NCI-H82 (cell line): ENCODE measurements around the gene CALD1.
A peak's percentile ranks its signal among the peaks of the same experiment; 100 is the strongest.

ENCODE experiments used
- DNase-seq: peaks from one replicate; lab custom pipeline; 2025; lab: John Stamatoyannopoulos, UW

Gene CALD1

DNA sequence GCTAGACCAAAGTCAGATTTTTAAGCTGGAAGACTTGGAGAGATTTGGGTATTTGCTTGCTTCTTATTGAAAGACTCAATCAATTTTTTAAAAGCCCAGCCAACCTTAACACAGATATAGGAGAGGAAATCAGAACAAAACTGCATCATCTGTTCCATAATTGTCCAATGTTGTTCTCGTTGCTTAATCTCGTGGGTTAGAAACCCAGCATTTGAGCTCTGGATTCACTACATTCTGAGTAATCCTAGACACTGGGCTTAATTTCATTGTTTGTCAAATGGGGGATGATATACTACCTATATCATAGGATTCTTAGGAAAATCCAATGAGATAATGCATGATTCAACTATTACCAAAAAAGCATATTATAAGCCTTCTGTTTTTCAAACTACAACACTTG, 48.9 kb downstream of the CALD1 start:
- DNase-seq = no peak

DNA sequence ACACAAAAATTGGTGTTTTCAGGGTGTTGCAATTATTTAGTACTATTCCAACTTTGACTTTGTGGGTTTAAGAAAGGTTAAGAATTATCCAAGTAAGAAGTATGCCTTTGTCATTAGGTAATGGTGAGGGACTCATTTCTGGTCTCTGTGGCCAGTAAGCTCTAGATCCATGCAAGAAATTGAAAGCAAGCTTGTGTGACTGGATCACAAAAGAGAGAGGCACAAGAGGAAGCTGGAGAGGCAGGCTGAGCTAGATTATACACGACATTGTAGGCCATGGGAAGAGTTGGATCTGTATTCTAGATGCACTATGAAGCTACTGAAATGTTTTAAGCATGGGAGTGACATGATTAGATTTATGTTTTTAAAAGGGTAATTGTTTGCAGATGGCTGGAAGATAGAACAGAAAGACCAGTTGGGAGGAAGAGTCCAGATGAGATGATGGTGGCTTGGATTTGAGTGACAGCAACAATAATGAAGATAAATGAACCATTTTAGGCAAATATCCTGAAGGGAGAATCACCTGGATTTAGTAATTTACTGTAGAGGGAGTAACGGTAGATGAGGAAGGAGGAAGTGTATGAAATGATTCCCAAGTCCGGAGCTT, 50.0 kb downstream of the CALD1 start:
- DNase-seq = no peak

- DNase-seq = no peak
These were observed 52.4 kb downstream of the CALD1 start for GRCh38 chr7:134831862-134832261.

DNA sequence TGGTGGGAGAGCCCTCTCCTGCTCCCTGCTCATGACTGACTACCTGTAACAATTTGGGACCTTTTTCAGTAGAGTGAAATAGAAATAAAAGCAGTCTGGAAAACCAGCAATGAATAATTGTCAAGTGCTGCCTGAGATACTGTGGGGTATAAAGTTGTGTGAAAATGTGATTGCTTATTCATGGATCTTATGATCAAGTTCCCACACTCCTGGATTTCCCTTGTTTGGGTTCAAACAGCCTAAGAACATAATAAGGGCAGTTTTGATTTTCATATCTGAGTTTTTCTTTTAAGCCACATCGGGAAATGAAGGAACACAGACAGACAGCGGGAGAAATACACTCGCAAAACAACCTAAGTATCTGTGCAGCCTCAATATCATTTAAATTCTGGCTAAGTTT, 52.9 kb downstream of the CALD1 start:
- DNase-seq = no peak

DNA sequence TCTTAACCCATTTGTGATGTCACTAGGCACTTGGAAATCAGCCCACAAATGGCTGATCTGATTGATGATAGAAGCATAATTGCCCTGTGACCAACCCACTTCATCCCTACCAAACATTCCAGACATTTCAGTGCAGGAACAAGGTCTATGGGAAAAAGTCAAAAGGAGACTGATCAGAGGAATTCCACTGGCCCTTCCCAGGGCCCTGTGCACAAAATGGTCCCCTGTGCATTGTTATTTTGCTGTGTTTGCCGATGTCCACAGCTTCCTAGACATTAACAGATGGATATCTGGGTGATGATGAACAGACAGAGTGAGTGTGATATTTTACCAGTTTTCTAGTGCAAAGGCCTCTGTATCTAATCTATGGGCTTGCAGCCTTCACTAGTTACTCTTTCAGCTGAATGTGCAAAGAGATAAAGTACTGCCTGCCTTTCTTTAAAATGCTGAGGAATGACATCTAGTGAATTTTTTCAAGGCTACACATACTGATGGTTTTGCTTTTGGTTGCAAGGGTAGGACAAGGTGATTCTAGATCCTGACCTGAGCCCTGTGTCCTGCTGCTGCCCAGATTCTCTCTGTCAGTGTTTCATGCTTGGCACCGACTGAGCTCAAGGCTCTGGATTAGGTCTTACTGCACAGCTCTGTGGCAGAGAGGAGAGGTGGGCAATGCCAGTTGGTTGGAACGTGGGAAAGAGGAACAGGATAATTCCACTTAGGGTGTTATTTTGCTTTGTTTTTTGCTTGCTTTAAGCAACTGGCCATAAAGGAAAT, 55.4 kb downstream of the CALD1 start:
- no peak for DNase-seq

DNA sequence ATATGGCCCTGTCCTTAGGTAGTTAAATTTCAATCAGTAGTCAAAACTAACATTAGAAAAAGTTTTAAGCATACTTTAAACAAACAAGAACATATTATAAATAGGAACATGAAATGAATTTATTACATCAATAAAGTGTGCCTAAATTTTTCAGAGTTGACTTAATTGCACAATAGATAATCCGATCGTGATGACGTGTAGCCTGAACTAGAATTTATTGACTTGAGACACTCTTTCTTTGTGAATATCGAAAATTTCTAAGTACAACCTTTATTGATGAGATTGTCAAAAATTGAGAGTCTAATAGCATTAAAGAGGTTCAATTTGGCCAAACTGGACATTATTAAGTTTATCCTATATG, 56.0 kb downstream of the CALD1 start:
- no peak for DNase-seq

DNA sequence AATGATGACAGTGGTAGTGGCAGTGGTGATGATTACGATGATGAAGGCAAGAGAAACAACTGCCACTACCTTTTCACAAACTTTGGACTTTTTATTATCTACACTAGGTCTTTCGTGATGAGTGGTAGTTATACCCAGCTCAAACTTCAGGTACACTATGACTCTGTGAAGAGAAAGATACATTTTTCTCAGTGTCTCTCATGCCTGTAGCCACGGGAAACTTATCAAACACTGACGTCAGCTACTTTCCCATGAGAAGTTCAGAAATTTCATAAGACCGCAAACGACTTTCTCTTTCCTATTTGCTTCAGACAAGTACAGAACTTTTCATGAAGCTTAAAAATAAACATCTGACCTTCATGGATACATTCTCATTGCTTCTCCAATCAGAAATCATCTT, 57.0 kb downstream of the CALD1 start:
- no peak for DNase-seq

DNA sequence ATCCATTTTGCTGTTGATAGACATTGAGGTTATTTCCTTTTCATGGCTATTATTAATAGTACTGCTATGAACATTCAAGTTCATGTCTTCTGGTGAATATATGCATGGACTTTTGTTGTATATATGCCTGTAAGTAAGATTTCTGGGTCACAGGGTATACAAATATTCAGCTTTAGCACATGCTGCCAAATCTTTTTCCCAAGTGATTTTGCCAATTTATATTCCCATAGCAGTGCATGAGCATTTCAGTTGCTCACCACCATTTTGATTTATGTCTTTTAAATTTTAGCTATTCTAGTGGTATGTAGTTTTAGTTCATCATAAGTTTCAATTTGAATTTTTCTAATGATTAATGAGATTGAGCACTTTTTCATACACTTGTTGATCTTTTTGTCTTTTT, 59.9 kb downstream of the CALD1 start:
- DNase-seq = no peak

DNA sequence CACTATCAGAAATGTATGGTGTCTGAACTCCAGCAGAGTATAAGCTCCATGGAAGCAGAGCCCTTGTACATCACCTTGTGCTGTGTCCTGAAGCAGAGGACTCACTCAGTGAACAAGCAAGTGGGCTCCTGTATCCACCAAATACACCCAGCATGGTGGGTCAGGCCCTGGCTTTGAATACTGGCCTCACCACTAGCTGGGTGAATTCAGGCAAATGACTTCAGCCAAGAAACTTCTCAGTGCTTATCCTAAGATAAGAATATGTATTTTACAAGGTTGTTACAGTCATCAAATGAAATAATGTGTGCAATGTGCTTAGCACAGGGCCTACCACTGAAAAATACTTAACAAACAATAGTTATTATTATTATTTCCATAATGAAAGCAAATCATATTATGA, 62.6 kb downstream of the CALD1 start:
- DNase-seq = no peak

DNA sequence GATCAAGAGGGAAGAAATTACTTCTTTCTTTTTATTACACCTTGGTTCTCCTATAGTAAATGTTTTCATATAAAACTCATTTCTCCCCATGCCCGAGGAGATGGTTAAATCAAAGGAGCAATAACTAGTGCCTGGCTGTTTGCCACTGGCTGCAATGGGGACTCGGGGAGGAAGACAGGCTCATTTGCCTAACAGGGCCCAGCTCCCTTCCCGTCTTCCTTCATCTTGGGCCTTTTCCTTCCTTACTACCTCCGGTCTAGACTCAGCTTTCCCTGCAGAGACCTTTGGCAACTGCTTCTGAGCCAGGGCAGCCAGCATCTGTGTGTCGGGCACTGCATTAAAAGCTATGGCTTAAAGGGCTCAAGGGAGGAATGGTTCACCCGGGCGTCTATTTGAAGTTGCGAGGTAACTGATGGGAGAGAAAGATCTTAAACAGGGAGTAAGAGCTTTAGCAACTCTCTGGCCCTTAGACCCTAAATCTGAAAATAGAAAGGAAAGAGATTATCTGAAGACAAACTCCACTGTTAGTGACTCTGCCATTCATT, 63.5 kb downstream of the CALD1 start:
- no peak for DNase-seq

DNA sequence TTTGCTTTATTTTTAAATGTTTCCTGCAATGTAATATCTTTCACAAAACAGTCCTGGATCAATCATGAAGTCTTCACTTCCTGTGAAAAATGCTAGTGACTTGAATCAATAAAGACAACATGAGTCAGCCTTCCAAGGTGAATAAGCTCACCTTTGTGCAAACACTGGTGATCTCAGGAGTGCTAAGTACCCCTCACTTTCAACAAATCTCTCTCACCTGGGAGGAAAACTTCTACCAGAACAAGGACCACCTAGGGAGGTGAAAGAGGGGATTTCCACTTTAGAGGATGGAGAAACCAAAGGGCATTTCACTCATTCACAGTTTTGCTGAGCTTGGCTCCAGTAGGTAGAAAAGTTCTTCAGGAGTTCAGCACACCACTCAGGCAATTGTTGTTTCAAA, 64.8 kb downstream of the CALD1 start:
- no peak for DNase-seq

GRCh38 chr7:134845461-134845860, 66.0 kb downstream of the CALD1 start:
- no peak for DNase-seq

GRCh38 chr7:134847851-134848588, 68.6 kb downstream of the CALD1 start:
- peak; percentile 74 for DNase-seq

- peak; percentile 4 for DNase-seq
These were observed 70.6 kb downstream of the CALD1 start for GRCh38 chr7:134850066-134850465.

GRCh38 chr7:134851141-134851540, 71.7 kb downstream of the CALD1 start:
- DNase-seq = no peak

DNA sequence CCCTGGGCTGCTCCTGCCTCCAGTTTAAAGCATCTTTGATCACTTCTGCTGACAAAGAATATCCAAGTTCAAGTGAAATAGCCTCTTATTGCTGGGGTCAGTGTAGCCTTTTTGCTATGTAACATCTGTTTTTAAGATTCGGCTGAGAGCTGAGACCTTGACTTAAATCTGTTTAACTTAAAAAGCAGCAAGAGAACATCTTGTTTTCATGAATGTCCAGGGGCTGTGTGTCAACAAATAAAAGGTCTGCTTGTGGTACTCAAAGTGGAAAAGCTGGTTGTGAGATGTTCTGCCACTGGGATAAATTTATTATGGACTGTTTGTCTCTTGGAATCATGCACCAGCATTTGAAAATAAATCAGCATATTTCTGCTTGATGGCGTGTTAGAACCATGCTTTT, 73.2 kb downstream of the CALD1 start:
- DNase-seq = no peak

- DNase-seq = peak; percentile 66
These were observed 75.4 kb downstream of the CALD1 start for GRCh38 chr7:134854816-134855215.

- DNase-seq = no peak
These were observed 76.0 kb downstream of the CALD1 start for GRCh38 chr7:134855442-134855841.

DNA sequence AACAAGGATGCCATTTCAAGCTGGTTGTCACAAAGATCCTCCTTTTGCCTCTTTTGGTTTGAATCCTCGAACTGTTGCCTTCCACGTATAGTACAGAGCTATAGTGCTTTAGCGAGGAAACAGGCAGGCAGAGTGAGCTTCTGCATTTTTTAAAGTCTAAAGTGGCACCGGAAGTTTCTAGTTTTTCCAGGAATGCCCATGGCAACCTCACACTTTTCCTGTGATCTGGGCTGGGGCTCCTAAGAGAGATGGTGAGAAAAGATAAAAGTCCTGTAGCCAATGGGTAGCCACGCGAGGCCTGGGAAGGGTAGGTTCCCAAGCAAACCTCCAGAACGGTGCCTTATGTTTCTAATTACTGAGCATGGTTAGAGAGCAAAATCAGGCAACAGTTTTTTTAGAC, 76.7 kb downstream of the CALD1 start:
- no peak for DNase-seq

- DNase-seq = no peak
These were observed 77.3 kb downstream of the CALD1 start for GRCh38 chr7:134856691-134857090.

GRCh38 chr7:134857958-134858357, 78.5 kb downstream of the CALD1 start:
- DNase-seq = no peak

DNA sequence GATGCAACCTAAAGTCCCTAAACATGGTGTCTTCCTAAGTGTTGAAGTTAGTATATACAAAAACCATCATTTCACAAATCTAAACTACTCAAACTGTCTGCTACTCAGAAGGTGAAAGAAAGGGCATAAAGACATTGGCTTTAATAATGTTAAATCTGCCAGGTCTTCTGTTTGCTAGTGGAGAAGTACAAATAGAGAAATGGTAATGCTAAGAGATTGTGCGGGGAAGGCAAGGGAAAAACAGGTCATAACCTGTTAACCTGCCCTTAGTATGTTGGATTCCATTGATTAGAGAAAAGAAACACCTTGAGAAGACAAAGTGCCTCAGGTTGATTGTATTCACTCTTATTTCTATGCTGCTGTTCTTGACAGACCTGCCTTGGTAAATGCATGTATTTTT, 80.3 kb downstream of the CALD1 start:
- no peak for DNase-seq
